Activated naive CD8-positive, alpha-beta T cell treated with anti-CD3 and anti-CD28 coated beads, Interleukin-2, amount 50 U/mL, for 24 hours (primary cell): ENCODE results near the gene TTC32.
"Not testable (repeated sequence)": the region's sequence is repeated elsewhere in the genome, so short reads cannot be mapped to it uniquely, and the experiment has no call there.

Source experiments
- ATAC-seq: fragments of 150-1000 bp; cut with Tn5 transposase; one replicate; pipeline ENCODE4 v1.10.0; 2021
- DNase-seq: peaks from one replicate; pipeline ENCODE4 v3.0.0; 2021
- H3K27ac Mint-ChIP-seq: one replicate; pipeline ENCODE4 v1.8.0; 2021; ENCODE audit warnings: mild to moderate bottlenecking, mixed read lengths
- H3K27me3 Mint-ChIP-seq: one replicate; pipeline ENCODE4 v1.8.0; 2021; ENCODE audit warnings: mixed read lengths
- H3K36me3 Mint-ChIP-seq: one replicate; pipeline ENCODE4 v1.8.0; 2021; ENCODE audit warnings: low read depth, mixed read lengths
- H3K4me1 Mint-ChIP-seq: one replicate; pipeline ENCODE4 v1.8.0; 2021; ENCODE audit warnings: mixed read lengths
- H3K4me3 Mint-ChIP-seq: one replicate; pipeline ENCODE4 v1.8.0; 2021; ENCODE audit warnings: mild to moderate bottlenecking, moderate library complexity, mixed read lengths
- H3K9me3 Mint-ChIP-seq: one replicate; pipeline ENCODE4 v1.8.0; 2021; ENCODE audit warnings: mixed read lengths

The TTC32 gene

GRCh38 chr2:19890104-19890503 is 11.7 kb downstream of the TTC32 start:
- H3K27me3 Mint-ChIP-seq, result no peaks in the 10 kb centered on the region
- DNase-seq (no peak), ATAC-seq (no peak)
- H3K4me1 Mint-ChIP-seq, result peaks cover 44% of the 10 kb centered on the region
- H3K9me3 Mint-ChIP-seq, result no peaks in the 10 kb centered on the region
- peaks cover 13% of the 10 kb centered on the region for H3K36me3 Mint-ChIP-seq
- no peak overlapping the region for H3K27ac Mint-ChIP-seq
- H3K4me3 Mint-ChIP-seq, result no peak overlapping the region

GRCh38 chr2:19888831-19889230 is 13.0 kb downstream of the TTC32 start:
- DNase-seq (no peak), ATAC-seq (no peak)
- Mint-ChIP-seq H3K4me1 (peaks cover 32% of the 10 kb centered on the region), H3K4me3 (no peak overlapping the region), H3K27ac (no peak overlapping the region), H3K36me3 (peaks cover 13% of the 10 kb centered on the region), H3K9me3 (no peaks in the 10 kb centered on the region), H3K27me3 (no peaks in the 10 kb centered on the region)

- H3K9me3 Mint-ChIP-seq, result no peaks in the 10 kb centered on the region
- DNase-seq (no peak), ATAC-seq (no peak)
- H3K27ac Mint-ChIP-seq, result no peak overlapping the region
- peaks cover 20% of the 10 kb centered on the region for H3K4me1 Mint-ChIP-seq
- H3K36me3 Mint-ChIP-seq, result peaks cover 8% of the 10 kb centered on the region
- H3K27me3 Mint-ChIP-seq, result no peaks in the 10 kb centered on the region
- no peak overlapping the region for H3K4me3 Mint-ChIP-seq
Observed at GRCh38 chr2:19887510-19887909, 14.3 kb downstream of the TTC32 start.

GRCh38 chr2:19886261-19886660 is 15.5 kb downstream of the TTC32 start:
- ATAC-seq, result no peak
- H3K27ac Mint-ChIP-seq, result no peak overlapping the region
- no peak for DNase-seq
- H3K9me3 Mint-ChIP-seq, result no peaks in the 10 kb centered on the region
- H3K27me3 Mint-ChIP-seq, result no peaks in the 10 kb centered on the region
- peaks cover 2% of the 10 kb centered on the region for H3K36me3 Mint-ChIP-seq
- no peak overlapping the region for H3K4me3 Mint-ChIP-seq
- peaks cover 12% of the 10 kb centered on the region for H3K4me1 Mint-ChIP-seq

GRCh38 chr2:19885791-19886190 is 16.0 kb downstream of the TTC32 start:
- Mint-ChIP-seq H3K9me3 (no peaks in the 10 kb centered on the region), H3K4me3 (no peak overlapping the region), H3K4me1 (peaks cover 12% of the 10 kb centered on the region), H3K27me3 (no peaks in the 10 kb centered on the region), H3K27ac (no peak overlapping the region), H3K36me3 (peaks cover 2% of the 10 kb centered on the region)
- no peak for DNase-seq
- no peak for ATAC-seq

- Mint-ChIP-seq H3K9me3 (no peaks in the 10 kb centered on the region), H3K4me1 (peaks cover 6% of the 10 kb centered on the region), H3K36me3 (peaks cover 6% of the 10 kb centered on the region), H3K27me3 (no peaks in the 10 kb centered on the region), H3K27ac (no peak overlapping the region), H3K4me3 (no peak overlapping the region)
- no peak for DNase-seq
- ATAC-seq, result no peak
Observed at GRCh38 chr2:19883971-19884720, 17.6 kb downstream of the TTC32 start.

- Mint-ChIP-seq H3K4me3 (no peak overlapping the region), H3K36me3 (peaks cover 7% of the 10 kb centered on the region), H3K9me3 (no peaks in the 10 kb centered on the region), H3K27ac (no peak overlapping the region), H3K4me1 (peaks cover under 1% of the 10 kb centered on the region), H3K27me3 (no peaks in the 10 kb centered on the region)
- ATAC-seq, result no peak
- DNase-seq, result no peak
Observed at GRCh38 chr2:19883486-19883885, 18.3 kb downstream of the TTC32 start.

- no peak for ATAC-seq
- H3K27me3 Mint-ChIP-seq, result no peaks in the 10 kb centered on the region
- H3K27ac Mint-ChIP-seq, result no peak overlapping the region
- no peaks in the 10 kb centered on the region for H3K9me3 Mint-ChIP-seq
- no peak for DNase-seq
- no peak overlapping the region for H3K4me3 Mint-ChIP-seq
- H3K36me3 Mint-ChIP-seq, result peaks cover 7% of the 10 kb centered on the region
- H3K4me1 Mint-ChIP-seq, result no peaks in the 10 kb centered on the region
Observed at GRCh38 chr2:19882286-19882685, 19.5 kb downstream of the TTC32 start.

GRCh38 chr2:19881908-19882265 is 19.9 kb downstream of the TTC32 start:
- Mint-ChIP-seq H3K9me3 (no peaks in the 10 kb centered on the region), H3K4me3 (no peak overlapping the region), H3K27me3 (no peaks in the 10 kb centered on the region), H3K36me3 (peaks cover 7% of the 10 kb centered on the region), H3K4me1 (no peaks in the 10 kb centered on the region), H3K27ac (no peak overlapping the region)
- ATAC-seq, result no peak
- DNase-seq, result no peak

GRCh38 chr2:19881221-19881907 is 20.4 kb downstream of the TTC32 start:
- no peak overlapping the region for H3K4me3 Mint-ChIP-seq
- H3K27me3 Mint-ChIP-seq, result no peaks in the 10 kb centered on the region
- peaks cover 7% of the 10 kb centered on the region for H3K36me3 Mint-ChIP-seq
- no peaks in the 10 kb centered on the region for H3K9me3 Mint-ChIP-seq
- ATAC-seq, result no peak
- H3K27ac Mint-ChIP-seq, result no peak overlapping the region
- H3K4me1 Mint-ChIP-seq, result no peaks in the 10 kb centered on the region
- no peak for DNase-seq

- not testable (repeated sequence) for H3K9me3 Mint-ChIP-seq, H3K27ac Mint-ChIP-seq, H3K4me3 Mint-ChIP-seq, H3K27me3 Mint-ChIP-seq, H3K4me1 Mint-ChIP-seq, DNase-seq, H3K36me3 Mint-ChIP-seq, ATAC-seq
Observed at GRCh38 chr2:19880191-19880590, 21.6 kb downstream of the TTC32 start.

GRCh38 chr2:19879120-19879519 is 22.7 kb downstream of the TTC32 start:
- H3K4me1 Mint-ChIP-seq, result no peaks in the 10 kb centered on the region
- DNase-seq (no peak), ATAC-seq (no peak)
- H3K4me3 Mint-ChIP-seq, result no peak overlapping the region
- peaks cover 7% of the 10 kb centered on the region for H3K36me3 Mint-ChIP-seq
- no peak overlapping the region for H3K27ac Mint-ChIP-seq
- H3K27me3 Mint-ChIP-seq, result no peaks in the 10 kb centered on the region
- no peaks in the 10 kb centered on the region for H3K9me3 Mint-ChIP-seq

GRCh38 chr2:19878268-19879046 is 23.3 kb downstream of the TTC32 start:
- H3K27ac Mint-ChIP-seq, result no peak overlapping the region
- H3K4me3 Mint-ChIP-seq, result no peak overlapping the region
- no peaks in the 10 kb centered on the region for H3K27me3 Mint-ChIP-seq
- H3K36me3 Mint-ChIP-seq, result peaks cover 7% of the 10 kb centered on the region
- H3K4me1 Mint-ChIP-seq, result no peaks in the 10 kb centered on the region
- no peaks in the 10 kb centered on the region for H3K9me3 Mint-ChIP-seq
- ATAC-seq, result no peak
- no peak for DNase-seq

- Mint-ChIP-seq H3K27ac (no peak overlapping the region), H3K4me3 (no peak overlapping the region), H3K27me3 (no peaks in the 10 kb centered on the region), H3K4me1 (no peaks in the 10 kb centered on the region), H3K36me3 (peaks cover 7% of the 10 kb centered on the region), H3K9me3 (no peaks in the 10 kb centered on the region)
- no peak for DNase-seq
- no peak for ATAC-seq
Observed at GRCh38 chr2:19876751-19877150, 25.0 kb downstream of the TTC32 start.

GRCh38 chr2:19875280-19875679 is 26.5 kb downstream of the TTC32 start:
- peaks cover 7% of the 10 kb centered on the region for H3K36me3 Mint-ChIP-seq
- H3K27me3 Mint-ChIP-seq, result no peaks in the 10 kb centered on the region
- no peak for DNase-seq
- no peak overlapping the region for H3K27ac Mint-ChIP-seq
- no peaks in the 10 kb centered on the region for H3K9me3 Mint-ChIP-seq
- H3K4me1 Mint-ChIP-seq, result peaks cover under 1% of the 10 kb centered on the region
- ATAC-seq, result no peak
- H3K4me3 Mint-ChIP-seq, result no peak overlapping the region
